Stimulated activated CD4-positive, alpha-beta T cell treated with anti-CD3 and anti-CD28 coated beads, Interleukin-4, amount 100 ng/mL, for 48 hours (primary cell): ENCODE measurements around the gene KDM2B.
A peak's percentile ranks its signal among the peaks of the same experiment; 100 is the strongest.
"Not testable (repeated sequence)": the region's sequence is repeated elsewhere in the genome, so short reads cannot be mapped to it uniquely, and the experiment has no call there.

ENCODE experiments used
- DNase-seq, 2 donors: peaks; one replicate each; pipeline ENCODE4 v3.0.0-alpha.2; 2020; ENCODE audit warnings: low read depth in 2 of 2

KDM2B gene

GRCh38 chr12:121503395-121503794 is 77.4 kb downstream of the KDM2B start:
- DNase-seq: no peak

GRCh38 chr12:121501946-121502345 is 78.9 kb downstream of the KDM2B start:
- no peak for DNase-seq

- peak; percentile 53 to 67 for DNase-seq
These were observed 80.7 kb downstream of the KDM2B start for GRCh38 chr12:121499929-121500793.

GRCh38 chr12:121495746-121496145 is 85.1 kb downstream of the KDM2B start:
- no peak for DNase-seq

- peak; percentile 30 to 66 for DNase-seq
These were observed 86.6 kb downstream of the KDM2B start for GRCh38 chr12:121494093-121494787.

DNA sequence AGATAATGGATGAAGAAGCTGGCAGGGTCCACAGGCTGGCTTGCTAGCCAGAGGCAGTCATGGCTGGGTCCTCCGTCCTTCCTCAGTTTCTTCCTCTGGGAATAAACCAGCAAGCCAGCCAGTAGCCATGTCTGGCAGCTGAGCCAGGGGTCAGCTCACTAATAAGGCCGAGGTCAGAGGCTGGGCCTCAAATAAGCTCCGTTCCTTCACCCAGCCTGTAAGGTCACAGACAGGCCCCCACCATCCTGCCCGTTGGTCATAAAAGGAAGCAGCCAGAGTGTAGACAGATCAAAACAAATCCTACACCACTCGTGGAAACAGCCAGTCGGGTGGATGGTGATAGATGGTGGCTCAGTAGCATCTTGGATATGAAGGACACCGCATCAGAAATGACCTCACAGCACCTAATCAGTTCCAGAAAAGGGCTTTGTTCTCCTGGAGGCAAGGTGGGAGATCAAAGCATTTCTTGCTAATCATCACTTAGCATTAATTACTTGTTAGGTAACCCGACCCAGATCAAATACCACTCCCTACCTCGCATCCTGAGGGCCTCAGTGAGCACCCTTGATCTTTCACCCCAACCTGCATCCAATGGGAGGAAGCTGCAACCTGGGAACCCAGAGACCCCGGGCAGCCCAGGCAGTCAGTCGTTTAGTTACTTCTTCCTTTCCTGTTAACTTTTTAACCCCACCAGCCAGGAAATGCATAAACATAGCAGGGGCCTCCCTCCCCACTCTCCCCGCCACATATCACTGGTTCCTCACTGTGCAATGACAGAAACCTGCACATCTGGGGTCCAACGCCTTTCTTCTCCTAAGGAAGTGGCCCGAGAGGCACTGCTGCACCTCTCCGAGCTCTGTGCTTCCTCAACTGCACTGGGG is 90.2 kb downstream of the KDM2B start:
- DNase-seq: no peak

DNA sequence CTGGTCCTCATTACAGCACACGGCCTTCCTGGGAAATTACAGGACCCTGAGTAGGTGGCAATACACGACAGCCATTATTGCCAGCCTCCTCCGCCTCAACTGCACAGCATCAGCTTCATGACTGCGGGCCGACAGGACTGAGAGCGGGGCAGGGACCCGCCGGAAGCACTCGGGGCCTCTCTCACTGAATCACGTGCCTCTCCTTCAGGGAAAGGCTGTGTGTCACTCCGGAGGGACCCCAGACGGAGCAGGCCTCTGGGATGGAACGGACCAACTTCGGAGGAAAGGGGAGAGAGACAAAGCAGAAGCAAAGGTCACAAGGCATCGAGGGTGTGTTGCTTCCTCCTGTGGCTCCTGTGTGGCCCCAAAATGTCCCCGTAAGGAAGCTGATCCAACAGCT is 90.9 kb downstream of the KDM2B start:
- DNase-seq: no peak

- no peak for DNase-seq
These were observed 95.9 kb downstream of the KDM2B start for GRCh38 chr12:121484967-121485366.

GRCh38 chr12:121484564-121484963 is 96.3 kb downstream of the KDM2B start:
- not testable (repeated sequence) for DNase-seq

DNA sequence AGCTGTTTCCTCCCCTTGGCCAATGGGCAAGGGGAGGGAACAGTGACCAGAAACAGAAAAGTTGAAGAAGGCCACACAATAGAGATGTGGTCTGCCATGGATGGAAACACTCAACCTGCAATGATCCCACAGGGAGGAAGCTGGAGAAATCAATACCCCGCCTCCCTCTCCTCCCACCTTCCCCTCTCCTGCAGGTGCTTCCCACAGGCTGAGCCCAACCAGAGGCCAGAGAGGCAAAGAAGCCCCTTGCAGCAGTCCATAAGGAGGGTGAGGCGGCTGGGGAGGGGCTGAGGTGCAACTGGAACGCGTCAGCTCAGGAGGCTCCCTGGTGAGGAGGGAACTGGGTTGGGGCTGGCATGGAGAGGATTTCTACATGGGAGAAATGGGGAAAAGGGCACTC is 96.9 kb downstream of the KDM2B start:
- DNase-seq: no peak

- DNase-seq: no peak
These were observed 104.3 kb downstream of the KDM2B start for GRCh38 chr12:121476477-121476876.

DNA sequence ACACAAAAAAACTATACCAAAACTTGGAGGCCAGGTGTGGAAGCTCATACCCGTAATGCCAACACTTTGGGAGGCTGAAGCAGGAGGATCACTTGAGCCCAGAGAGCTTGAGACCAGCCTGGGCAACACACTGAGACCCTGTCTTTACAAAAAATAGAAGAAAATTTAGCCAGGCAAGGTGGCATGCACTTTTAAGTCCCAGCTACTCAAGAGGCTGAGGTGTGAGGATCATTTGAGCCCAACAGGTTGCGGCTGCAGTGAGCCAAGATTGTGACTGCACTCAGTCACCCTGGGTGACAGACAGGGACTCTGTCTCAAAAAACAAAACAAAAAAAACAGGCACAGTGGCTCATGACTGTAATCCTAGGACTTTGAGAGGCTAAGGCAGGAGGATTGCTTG is 105.5 kb downstream of the KDM2B start:
- no peak for DNase-seq

DNA sequence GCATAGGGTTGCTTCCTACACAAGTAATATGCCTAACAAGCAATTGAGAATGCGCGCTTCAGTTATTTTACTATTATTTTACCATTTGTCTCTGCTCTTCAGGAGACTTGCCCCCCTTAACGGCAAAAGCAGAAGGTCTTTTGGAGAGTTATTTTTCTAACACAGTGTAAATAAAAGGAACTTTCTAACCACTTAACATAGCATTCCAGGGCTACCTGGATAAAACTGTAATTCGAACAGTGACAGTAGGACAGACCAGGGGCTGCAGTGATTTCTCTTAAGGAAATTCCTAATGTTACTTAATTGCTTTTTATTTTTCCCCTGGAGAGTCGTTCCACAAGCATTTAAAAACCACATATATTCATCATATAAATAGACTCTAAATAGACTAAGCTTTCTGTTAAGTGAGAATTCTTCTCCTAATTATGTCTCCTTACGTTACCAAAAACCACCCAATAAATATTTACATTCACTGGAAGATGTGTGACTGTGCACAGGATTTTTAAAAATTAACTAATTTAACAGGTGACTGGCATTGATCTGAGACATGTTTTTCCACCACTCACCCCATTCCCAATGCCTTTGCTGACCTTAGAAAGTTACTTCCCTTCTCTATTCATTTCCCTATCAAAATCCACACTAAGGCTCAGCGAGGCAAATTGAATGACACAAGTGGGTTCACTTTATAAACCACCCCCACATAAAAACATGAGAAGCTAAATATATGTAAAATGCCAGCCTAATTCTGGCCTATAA is 108.5 kb downstream of the KDM2B start:
- no peak for DNase-seq

GRCh38 chr12:121470751-121471150 is 110.1 kb downstream of the KDM2B start:
- DNase-seq: no peak

- no peak for DNase-seq
These were observed 112.4 kb downstream of the KDM2B start for GRCh38 chr12:121468499-121468801.

DNA sequence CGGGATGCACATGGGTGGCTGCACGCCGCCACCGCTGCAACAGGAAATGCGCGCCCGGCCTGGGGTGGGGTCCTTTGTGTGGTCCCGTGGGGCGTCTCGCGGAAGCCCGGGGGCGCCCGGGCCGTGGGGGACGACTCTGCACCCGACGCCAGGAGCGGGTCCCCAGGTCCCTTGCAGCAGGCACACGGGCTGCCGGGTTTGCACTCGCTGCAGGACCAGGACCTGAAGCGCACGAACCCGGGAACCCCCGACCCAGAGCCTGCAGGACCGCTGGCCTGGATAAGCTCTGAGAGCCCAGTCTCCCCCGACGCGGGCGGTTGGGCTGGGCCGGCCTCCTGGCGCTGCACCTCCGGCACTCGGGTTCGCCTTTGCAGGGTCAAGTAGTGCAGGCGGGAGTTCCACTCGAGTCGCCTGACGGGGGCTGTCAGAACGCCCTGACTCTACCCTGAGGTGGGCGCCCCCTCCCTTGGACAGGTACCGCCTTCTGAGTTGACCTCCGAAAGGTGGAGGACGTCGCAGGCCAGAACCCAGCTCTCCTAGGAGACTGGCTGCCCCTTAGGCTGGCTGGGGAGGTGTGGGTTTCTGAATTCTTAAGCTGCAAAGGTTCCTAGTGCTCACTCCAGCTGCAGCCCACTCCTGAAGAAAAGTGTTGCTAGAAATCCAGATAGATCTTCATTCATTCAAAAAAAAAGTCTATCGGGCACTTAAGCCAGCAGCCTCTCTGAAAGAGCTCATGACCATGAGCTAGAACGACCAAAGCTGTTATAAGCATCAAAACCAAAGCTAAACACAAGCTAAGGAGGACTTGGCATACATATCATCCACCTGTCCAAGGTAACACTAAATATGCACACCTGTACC is 113.0 kb downstream of the KDM2B start:
- peak in 1 of 2 donors; percentile 15 for DNase-seq

DNA sequence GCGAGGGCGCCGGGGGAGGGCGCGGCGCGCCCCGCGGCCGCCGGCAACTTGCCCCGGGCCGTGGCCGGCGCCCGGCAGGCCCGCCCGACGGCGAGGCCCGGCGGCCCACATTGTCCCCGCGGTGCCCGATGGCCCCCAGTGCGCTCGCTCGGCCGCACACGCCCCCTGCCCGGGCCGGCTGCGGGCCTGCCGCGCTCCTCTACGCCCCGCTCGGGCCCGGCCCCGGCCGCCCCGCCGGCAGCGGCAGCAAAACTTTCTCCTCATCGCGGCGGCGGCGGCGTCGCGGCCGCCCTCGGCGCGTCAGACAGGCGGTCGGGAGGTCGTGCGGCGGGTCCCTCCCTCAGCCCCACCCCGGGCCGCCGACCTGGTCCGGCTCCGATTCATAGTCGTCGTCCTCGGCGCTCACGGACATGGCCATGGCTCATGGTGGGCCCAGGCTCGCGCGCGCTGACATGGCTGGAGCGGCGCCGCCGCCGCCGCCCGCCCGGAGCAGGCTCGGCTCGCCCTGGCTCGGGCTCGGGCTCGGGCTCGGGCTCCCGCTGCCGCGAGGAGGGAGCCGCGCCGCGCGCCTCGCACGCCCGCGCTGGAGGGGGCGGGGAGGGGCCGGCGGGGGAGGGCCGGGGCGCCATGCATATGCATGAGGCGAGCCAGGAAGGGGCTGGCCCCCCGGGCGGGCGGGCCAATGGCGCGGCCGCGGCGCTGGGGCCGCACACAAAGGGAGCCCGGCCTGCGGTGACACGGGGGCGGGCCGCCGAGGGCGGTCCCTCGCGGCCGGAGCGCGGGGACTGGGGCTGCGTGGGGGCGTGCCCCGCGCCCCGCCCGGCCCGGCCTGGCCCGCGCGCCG is 113.8 kb downstream of the KDM2B start:
- DNase-seq: peak; percentile 81 to 87

DNA sequence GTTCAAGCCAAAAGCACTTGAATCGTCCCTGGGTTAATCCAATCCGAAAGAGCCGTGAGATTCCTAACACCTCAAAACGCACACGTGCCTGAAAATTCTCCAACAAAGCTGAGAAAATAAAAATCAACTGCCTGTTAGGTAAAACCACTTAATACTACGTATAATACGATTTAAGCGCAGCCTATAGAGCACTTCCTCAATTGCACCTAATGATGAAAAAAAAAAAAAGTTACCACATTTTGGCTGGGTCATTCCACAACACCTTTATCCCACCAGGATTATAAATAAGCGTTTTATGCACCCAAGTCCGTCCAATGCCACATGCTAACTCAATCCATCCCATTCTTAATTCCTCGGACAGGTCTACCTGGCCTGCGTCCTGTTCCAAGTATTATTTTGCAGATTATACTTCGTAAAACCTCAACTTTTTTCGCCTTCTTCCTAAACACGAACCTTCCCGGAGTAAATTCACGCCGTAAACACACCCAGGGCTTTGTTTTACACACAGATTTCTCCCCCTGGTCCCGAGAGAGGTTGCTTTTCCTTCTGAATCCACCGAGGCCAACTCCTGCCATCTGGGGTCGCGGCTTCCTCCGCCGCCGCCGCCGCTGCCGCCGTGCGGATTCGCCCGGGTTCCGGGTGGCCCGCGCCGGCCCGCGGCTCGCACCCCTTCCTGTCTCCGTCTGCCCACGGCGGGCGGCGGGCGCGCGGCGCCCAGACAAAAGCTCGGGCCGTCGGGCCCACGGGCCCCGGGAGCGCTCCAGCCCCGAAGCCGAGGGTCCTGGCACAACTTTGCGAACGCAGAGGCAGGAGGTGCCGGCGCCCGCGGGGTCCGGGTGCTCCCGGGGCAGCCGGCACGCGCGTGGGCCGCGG is 114.7 kb downstream of the KDM2B start:
- peak in 1 of 2 donors; percentile 34 for DNase-seq

DNA sequence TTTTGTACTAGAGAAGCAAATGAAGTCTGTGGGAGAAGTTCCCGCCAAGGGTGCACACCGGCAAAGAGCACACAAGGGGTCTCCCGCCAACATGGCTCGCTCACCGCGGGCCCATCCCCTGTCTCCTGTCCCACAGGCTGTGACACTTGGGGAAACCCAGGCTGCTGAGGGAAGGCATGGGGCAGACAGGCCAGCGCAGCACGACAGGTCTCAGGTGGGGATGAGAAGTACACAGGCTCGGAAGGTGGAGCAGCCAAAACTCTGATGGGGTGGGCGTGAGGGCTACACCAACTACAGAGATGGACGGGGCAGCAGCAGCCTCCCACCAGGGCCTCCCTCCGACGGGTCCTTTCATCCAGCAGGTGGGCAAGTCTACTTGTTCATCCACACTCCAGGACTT is 116.5 kb downstream of the KDM2B start:
- DNase-seq: no peak
